GM21423 (cell line): ENCODE data around the gene PON3.
"Not testable (repeated sequence)": the region's sequence is repeated elsewhere in the genome, so short reads cannot be mapped to it uniquely, and the experiment has no call there.

Experiments
- ATAC-seq: cut with Tn5 transposase; IDR thresholded peaks from one replicate; pipeline ENCODE4 v1.9.1; 2021; ENCODE audit warnings: mild to moderate bottlenecking, moderate library complexity; ENCODE audit not compliant: unreplicated experiment

PON3 gene

DNA sequence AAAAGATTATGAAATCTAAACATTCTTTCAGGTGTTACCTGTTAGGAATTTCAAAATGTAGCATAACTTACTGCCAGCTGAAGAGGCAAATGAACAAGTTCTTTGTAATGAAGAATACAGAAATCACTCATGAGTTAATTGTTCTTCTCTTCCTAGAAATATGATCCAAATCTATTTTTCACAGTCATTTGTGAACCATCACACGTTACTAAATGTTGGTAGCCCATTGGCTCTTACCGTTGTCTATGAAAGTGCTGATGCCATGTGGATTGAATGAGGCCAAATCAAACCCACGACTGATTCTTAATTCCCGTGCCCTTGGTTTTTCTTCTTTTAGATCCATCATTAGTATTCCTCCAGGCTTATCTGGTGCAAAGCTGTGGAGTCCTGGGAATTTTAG lies 15.9 kb upstream of the PON3 start:
- no peak for ATAC-seq

DNA sequence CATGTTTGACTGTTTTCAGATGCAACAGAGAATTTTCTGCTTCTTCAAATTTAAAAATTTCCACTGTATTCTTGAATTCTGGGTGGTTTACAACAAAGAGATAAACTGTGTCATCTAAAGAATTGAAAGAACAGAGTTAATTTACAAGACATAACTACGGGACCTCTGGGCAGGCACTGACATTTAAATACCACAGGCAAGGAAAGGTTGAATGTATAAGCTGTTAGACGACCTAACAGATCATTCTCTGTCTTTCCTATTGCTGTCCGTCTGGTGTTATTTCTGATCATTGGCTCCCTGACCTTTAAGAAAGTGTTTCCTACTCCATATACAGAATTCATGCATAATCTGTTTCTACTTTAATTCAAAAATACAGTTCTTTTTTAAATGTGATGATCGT lies 15.5 kb upstream of the PON3 start:
- ATAC-seq: no peak

DNA sequence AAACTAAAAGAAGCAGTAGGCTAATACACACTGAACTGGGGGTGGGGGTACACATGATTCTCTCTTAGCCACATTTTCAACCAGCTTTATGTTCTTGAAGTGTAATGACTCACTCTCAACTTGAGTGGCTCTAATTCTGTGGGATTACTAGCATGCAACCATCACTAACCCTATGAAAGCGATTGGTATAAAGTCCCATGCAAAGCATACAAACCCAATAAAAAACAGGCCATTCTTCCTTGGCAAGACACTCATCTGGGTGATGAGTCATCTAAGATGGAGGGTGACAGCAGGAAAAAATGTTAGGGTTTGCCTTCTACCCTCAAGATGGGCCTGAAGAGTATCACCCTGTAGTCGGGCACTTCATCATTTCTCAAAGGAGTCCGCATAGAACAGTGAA lies 14.9 kb upstream of the PON3 start:
- no peak for ATAC-seq

DNA sequence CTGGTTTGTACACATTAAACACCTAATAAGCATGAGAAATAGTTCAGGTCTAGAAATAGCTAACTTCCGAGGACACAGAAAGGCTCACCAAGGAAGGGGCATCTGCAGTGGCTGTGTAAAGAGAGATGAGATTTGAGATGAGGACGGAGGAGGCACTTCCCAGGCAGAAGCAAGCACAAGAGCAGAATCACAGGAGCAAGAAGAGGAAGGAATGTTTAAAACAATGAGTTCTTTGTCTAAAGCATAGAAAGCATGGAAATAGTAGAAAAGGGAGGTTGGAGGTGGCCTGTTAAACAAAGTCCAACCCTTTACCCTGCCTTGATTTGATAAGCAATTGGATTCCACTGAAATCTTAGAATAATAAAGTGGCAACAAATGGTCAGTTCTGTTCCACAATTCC lies 11.6 kb upstream of the PON3 start:
- no peak for ATAC-seq

DNA sequence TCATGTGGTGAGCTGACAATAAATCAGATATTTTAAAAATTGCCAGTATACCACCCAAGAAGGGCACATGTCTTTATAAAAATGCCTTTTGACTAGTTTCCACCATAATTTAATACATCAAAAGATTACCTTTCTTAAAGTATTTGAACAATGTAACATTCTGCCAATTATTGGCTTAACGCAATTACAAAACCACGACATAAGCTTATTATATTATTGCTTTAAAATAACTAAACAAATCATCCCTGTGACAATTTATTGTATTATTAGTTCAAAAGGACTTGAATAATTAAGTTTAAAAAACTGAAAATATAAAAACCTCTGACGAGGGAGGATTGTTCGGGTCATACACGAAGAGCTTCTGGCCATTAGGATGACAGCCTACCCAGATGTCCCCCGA lies 9.6 kb upstream of the PON3 start:
- no peak for ATAC-seq

DNA sequence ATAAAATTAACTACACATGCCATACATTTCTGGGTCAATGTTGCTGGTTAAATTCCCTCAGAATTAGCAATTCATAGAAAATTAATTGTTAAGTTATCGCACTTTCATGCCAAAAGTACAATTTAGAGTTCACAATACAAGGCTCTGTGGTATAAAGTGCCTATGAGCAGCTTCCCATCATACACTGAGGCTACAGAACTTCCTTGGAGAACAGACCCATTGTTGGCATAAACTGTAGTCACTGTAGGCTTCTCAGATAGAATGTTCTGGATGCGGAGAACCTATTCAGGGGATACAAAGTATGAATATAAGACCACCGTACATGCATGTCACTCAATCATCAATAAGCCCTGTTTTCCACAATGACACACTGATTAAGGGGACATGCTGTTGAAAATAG lies 9.0 kb upstream of the PON3 start:
- ATAC-seq: no peak

DNA sequence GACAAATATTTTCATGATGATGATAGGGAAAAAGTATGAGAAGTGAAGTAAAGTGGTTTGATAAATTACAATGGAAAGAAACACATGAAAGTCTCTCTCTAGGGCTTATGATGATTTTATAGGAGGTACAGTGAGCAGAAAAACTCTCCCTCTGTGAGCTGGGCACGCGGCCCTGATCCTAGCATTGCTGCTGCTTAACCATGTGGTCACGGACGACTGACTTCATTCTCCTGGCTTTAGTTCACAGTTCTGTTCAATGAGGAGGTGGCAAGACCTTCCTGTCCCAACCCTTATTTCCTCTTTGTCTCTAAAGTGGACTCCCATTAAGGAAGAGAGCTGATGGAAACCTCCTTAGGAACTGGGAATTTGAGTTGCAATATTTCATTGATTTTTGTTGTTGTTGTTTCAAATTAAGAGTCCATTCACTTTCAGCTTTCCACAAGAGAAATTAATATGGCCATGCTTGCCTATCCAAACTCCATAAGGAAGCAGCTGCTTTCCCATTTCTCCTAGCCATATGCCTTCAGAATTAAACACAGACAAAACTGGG lies 8.2 kb upstream of the PON3 start:
- no peak for ATAC-seq

DNA sequence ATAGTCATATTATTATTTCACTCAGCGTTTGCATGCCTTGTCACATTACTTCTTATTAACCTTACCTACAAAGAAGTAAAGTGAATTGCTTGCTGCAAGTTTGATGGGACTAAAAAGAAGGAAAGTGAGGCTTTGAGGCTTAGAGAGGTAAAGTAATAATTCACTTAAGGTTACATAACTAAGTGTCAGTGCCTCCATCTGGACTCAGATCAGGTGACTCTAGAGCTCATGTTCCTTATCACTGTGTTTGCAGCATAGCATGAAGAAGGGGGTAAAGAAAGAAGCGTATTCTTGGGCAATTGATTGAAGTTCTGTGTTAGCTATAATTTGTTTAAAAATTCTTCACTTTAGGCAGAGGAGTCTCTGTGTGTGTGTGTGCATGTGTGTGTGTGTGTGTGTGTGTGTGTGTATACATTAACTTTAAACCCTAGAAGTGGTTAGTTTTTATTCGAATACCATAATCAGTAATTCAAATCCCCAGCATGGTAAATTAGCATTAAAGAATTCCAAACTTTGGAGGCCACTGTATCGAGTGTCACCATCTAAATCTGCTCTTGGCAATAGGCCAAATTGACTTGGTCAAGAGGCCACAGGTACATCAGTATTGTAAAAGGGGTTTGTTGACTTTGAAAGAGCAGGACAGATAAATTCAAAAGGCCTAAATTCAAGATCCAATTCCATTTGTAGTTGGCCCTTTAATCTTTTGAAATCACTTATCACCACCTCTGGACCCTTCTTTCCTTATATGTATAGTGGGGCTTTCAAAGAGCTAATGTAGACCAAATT lies 2.2 kb upstream of the PON3 start:
- no peak for ATAC-seq

DNA sequence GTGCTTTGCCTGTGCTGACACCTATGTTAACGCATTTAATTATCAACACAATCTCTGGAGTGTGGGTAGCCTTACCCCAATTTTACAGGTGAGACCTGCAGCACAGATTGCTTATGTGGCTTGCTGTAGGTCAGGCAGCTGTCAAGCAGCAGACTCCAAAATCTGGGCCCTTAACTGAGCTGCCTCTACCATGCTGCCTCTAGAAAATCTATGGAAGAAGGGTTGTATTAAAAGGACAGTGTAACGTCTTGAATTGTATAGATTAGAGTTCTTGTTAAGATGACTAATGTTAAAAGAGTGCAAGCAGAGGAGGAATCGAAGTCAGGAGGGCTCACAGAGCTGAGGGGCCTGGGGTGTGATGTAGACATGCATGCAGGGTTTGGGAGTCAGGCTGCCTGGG lies 1.2 kb upstream of the PON3 start:
- no peak for ATAC-seq

DNA sequence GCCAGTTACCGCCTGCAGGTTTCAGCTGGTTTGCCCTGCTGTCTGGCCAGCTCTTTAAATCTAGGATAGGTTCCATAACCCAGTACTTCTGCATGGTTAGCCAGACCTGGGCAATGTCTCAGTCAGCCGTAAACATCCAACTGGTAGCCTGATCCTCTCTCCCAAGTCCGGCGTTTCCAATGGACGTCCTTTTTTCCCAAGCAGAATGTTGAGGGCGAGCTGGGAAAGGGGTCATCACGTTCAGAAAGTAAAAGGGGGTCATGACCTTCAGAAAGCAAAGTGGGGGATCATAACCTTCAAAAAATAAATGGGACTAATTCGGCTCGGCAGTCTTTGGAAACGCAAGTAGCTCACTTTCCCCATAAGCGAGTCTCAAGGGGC lies 430 bp downstream of the PON3 start:
- no peak for ATAC-seq

DNA sequence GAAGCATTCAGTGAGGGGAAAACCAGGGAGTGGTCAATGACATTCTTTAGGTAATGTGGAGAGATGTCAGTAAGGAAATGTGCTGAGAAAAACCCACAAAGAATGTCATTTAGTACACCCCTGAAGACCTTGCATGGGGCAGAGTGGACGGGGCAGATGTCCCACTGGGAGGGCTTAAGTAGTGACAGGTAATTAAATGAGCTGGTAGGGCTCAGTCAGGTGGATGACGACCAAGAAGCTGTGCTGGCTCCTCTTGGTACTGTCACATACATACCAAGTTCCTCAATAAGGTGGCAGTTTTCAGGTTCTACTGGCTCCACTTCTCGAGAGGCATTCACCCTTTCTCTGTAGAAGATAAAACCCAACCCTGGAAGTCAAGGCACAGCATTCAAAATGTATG lies 1.8 kb downstream of the PON3 start:
- ATAC-seq: no peak

DNA sequence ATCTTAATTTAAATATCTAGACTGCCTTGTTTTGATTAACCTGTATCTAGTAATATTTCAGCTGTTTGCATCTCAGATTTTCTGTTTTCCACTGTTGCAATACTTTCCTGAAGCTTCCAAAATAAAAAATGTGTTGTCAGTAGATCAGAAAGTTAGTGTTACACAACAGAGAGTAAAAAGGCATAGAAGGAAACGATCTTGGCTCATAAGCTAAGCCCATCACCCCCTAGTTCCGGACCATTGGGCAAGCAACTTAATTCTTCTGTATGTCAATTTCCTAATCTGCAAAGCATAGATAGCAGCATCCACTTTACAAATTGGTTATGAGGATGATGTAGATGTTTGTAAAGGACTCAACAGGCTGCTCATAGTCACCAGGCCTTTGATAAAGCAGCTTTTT lies 4.4 kb downstream of the PON3 start:
- ATAC-seq: no peak

DNA sequence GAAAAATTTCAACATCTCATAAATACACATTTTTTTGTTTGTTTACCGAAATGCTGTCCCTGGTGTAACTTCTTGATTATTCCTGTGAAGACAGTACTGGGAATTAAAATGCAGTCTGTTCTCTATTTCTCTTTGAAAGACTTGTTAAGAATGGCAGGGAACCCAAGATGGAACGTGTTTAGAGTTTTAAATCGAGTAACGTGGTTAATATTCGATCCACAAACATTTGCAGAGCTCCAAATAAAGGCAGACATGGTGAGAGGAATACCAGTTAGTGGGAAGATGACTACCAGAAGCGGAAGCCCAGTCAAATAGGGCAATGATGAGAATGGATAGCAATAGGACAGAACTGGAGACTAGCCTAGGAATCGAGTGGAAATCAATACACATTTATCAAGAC lies 6.7 kb downstream of the PON3 start:
- ATAC-seq: no peak

DNA sequence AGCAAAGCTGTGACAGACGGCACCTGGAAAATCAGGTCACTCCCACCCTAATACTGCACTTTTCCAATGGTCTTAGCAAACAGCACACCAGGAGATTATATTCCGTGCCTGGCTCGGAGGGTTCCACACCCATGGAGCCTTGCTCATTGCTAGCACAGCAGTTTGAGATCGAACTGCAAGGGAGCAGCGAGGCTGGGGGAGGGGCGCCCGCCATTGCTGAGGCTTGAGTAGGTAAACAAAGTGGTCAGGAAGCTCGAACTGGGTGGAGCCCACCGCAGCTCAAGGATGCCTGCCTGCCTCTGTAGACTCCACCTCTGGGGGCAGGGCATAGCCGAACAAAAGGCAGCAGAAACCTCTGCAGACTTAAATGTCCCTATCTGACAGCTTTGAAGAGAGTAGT lies 16.7 kb downstream of the PON3 start:
- ATAC-seq: not testable (repeated sequence)

DNA sequence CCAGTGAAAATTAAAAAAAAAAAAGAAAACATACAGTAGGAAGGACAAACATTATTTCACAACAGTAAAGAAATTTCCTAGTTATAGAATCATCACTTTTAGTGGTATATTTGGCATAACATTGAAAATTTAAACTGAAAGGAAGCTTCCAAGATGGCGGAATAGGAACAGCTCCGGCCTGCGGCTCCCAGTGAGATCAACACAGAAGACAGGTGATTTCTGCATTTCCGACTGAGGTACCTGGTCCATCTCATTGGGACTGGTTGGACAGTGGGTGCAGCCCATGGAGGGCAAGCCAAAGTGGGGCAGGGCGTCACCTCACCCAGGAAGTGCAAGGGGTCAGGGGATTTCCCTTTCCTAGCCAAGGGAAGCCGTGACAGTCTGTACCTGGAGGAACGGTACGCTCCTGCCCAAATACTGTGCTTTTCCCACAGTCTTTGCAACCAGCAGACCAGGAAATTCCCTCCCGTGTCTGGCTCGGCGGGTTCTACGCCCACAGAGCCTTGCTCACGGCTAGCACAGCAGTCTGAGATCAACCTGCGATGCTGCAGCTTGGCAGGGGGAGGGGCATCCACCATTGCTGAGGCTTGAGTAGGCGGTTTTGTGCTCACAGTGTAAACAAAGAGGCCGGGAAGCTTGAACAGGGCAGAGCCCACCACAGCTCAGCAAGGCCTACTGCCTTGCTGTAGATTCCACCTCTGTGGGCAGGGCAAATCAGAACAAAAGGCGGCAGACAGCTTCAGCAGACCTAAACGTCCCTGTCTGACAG lies 19.4 kb downstream of the PON3 start:
- ATAC-seq: no peak

DNA sequence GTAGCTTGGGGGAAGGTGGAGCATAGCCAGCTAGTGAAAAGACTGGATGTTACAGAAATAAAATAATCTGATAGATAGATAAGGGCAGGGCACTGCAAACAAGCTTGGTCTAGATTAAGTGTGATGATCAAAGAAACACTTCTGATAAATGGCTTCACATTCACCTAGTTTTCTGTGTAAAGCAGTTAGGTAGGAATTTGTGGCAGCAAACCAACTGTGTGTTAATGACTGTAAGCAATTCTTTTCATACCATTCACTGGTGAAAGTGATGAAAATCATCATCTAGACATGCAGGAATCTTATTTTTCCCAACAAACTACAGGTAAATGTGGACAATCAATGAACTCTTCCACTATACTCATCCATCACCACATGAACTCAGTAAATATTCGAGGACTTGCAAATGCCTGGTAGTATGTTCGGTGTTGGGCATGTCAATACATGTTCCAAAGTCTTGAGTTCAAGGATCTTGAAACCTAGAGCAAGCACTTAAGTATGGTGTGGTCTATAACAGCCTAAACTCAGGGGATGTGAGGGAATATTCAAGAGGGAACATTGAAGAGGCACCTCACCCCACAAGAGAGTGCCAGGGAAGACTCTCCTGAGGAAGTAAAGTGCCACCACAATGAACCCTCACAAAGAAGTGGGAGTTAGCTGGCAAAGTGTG lies 20.5 kb downstream of the PON3 start:
- no peak for ATAC-seq

DNA sequence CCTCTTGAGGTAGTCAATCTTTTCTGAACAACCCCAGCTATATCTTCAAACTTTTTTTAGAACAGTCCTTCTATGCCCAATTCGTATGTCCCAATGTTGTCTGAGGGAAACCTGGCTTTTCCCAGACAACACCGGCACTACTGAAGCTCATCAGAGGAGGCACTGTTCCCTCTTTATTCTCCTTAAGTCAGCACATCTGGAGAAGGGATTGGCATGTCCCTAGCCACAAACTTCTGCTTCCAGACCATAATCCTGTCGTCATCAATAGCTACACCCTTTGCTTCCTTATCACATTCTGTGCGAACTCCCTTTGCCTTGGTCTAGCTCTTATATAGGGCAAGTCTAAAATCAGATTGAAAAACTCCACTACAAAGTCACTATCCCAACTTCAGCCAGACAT lies 22.9 kb downstream of the PON3 start:
- no peak for ATAC-seq

DNA sequence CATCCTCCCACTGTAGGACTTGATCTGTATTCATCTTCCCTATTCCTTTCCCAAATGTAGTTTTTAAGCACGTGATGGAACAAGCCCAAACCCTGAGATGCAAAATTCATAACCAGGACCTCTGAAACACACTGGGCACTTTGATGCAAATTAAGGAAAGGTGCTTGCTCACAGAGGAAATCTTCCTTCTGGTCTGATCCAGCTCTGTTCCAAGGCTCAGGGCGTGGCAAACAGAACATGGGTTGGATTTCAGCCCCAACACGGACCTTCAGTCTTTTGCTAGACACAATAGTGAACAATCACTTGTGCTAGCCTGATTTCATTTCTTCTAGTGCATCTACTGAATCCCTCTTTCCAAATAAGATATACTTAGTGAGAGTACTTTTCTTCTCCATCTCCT lies 27.9 kb downstream of the PON3 start:
- ATAC-seq: no peak

DNA sequence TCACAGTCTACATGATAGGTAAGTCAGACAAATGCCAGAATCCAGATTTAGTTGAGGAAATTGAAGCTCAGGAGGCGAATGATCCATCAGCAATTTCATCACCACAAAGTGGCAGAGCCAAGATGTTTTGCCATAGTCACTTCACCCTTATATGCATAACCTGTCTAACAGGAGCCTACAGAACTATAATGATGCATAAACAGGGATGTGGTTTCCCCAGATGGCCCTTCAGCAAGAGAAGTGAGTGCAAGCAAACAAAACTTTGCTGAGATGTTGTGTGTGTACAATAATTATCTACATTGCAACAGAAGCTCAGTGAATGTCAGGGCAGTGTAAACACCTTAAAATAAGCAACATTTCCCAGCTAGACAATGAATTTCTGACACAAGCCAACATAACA lies 28.6 kb downstream of the PON3 start:
- no peak for ATAC-seq

DNA sequence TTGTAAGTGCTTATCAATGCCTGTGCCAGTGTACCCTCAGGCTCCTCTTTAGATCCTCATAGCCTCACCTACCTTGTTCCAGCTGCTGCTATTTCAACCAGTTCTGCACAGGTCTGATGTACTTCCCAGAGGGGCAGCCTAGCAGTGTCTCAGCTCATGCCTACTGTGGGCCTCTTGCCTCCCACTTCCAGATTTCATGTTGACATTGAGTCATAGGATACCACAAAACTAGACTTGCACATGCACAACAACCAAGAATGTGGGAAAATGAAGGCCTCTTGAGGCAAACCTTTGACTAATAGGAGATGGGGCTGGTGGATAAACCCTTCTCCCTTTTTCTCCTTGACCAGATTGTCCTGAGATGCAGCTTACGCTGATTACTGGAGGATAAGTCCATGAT lies 31.0 kb downstream of the PON3 start:
- no peak for ATAC-seq

DNA sequence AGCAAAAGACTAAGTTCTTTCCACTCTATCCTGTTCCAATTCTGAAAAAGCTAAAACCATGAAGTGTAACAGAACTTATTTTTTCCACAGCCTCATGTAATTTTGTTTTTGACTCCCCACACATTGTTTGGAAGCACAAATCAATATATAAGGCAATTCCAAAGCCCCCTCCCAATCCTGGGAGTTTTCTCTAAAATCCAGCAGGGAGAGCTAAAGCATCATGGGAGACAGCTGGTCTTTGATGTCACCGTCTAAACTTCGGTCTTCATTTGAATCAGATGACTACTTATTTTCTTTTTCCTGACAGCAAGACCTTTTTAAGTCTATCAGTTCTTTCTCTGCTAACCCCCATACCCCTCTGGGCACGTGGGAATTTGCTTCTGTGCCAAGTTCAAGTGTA lies 38.6 kb downstream of the PON3 start:
- ATAC-seq: no peak
